ENCODE results near the gene CLIC5.

CLIC5 gene

DNA sequence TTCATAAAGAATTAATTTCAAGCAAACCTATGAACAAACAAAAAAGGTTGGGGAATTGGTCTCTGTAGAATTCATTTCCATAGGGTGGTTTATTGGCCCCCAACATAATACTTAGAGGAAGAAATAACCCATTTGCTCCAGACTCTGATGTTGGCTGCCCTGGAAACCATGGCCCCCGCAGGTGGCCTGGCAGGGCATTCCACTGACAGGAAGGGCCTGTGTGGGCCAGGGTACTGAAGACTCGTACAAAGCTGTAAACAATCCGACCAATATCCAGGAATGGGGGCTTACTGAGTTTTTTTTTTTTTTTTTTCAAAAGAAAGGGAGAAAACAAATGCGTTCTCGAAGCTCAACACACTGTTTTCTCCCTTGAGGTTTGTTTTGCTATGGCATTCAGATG lies 59.5 kb downstream of the CLIC5 start:
- H3K4me1 Mint-ChIP-seq (ENCODE audit: low read depth) = no peaks in the 10 kb centered on the region
- no peaks in the 10 kb centered on the region for H3K9me3 Mint-ChIP-seq

DNA sequence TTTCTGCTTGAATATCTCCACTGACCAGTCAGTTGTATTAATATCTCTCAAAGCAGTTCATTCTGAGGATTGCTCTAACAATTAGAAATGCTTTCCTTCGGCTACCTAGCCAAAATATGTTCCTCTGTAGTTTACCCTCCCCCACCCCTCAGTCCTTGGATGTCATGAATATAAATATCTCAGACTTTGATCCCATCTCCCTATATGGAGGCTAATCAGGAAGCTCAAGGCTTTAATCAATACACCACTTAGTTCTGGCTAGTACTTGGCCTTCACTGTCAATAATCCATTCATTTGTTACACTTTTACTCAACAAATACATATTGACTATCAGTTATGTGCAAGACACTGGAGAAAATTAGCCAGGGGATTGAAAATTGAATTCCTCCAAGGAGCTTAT lies 60.1 kb downstream of the CLIC5 start:
- Mint-ChIP-seq H3K27me3 (ENCODE audit: low read depth) (peaks cover 9% of the 10 kb centered on the region), H3K4me1 (ENCODE audit: low read depth) (no peaks in the 10 kb centered on the region), H3K9me3 (no peaks in the 10 kb centered on the region), H3K36me3 (ENCODE audit: low read depth) (no peaks in the 10 kb centered on the region), H3K27ac (no peak overlapping the region), H3K4me3 (no peak overlapping the region)
- DNase-seq (ENCODE audit: low spot score) = no peak

More for the DNA sequence above, 59.5 kb downstream of the CLIC5 start:
- H3K4me3 Mint-ChIP-seq = no peak overlapping the region
- peaks cover 10% of the 10 kb centered on the region for H3K27me3 Mint-ChIP-seq (ENCODE audit: low read depth)
- no peak overlapping the region for H3K27ac Mint-ChIP-seq
- no peaks in the 10 kb centered on the region for H3K36me3 Mint-ChIP-seq (ENCODE audit: low read depth)
- no peak for DNase-seq (ENCODE audit: low spot score)

DNA sequence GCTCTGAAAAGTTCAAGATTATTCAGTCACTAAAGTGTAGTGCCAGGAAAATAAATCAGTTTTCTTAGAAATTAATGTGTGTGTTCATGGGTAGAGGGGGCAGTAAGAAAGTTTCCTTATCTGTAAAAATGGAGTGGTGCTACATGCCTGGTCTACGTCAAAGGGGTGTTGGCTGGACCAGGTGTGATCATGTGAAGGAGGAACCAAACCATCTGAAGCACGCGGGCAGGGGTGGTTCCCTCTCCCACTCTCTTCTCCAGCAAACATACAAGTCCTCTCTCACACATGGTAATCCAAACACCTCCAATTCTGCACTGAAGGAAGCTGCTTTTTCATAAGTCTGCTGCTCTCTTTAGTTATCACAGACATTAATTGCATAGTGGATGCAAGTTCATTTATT lies 63.1 kb downstream of the CLIC5 start:
- H3K27ac Mint-ChIP-seq = no peak overlapping the region
- no peak for DNase-seq (ENCODE audit: low spot score)
- no peaks in the 10 kb centered on the region for H3K36me3 Mint-ChIP-seq (ENCODE audit: low read depth)

DNA sequence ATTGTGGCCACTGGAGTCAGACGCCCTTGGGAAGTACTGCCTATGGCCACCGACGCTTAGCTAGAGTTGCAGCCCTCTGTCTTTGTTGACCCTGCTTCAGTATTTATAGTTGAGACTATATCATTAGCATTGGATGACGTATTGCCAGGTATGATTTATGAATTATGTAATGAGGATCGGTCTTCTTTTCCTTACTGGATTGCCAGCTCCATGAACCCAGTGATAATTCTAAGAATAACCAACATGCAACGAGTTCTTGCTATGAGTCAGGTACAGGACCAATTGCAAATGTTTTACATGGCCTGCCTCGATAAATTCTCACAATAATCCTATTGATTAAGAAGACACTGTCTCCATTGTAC lies 63.5 kb downstream of the CLIC5 start:
- Mint-ChIP-seq H3K27me3 (ENCODE audit: low read depth) (peaks cover 7% of the 10 kb centered on the region), H3K4me1 (ENCODE audit: low read depth) (no peaks in the 10 kb centered on the region), H3K4me3 (no peak overlapping the region), H3K36me3 (ENCODE audit: low read depth) (no peaks in the 10 kb centered on the region), H3K9me3 (no peaks in the 10 kb centered on the region), H3K27ac (no peak overlapping the region)
- no peak for DNase-seq (ENCODE audit: low spot score)

More for the DNA sequence above, 63.1 kb downstream of the CLIC5 start:
- Mint-ChIP-seq H3K9me3 (no peaks in the 10 kb centered on the region), H3K27me3 (ENCODE audit: low read depth) (peaks cover 7% of the 10 kb centered on the region), H3K4me1 (ENCODE audit: low read depth) (no peaks in the 10 kb centered on the region), H3K4me3 (no peak overlapping the region)

DNA sequence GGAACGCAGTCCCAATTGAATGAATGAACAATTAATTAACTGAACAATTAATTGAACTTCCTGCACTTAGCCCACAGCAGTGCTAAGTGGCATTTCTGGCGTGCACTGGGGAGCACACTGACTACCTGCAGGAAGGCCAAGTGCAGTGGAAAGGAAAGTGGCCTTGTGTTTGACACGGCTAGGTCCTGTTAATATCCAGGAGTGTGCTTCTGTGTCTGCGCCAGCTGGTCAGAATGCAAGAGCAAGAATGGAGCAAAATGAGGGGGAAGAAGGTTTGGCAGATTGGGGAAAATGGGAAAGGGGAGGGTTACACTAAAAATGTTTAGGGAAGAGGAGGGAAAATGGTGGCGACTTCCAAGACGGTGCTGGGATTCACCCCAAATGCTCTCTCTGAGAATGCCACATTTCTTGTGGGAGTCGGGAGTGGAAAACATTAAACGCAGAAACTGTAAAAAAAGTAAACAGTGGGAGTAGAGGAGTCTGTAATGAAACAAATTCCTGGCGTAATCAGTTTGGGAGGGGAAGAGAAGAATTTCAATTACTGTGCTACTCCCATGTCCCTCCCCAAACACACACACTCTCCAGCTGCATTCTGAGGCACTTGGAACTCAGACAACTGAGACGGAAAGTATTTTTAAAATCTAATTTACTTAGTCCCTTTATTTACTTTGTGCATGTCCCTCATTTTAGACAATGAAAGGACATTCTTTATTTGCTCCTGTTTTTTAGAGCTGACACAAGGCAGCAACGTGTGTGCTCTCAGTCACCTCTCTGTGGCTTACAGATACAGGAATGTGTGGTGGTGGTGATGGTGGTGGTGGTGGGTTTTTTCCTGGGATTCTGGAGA lies 64.1 kb downstream of the CLIC5 start:
- H3K4me1 Mint-ChIP-seq (ENCODE audit: low read depth) = no peaks in the 10 kb centered on the region
- H3K9me3 Mint-ChIP-seq = no peaks in the 10 kb centered on the region
- H3K36me3 Mint-ChIP-seq (ENCODE audit: low read depth) = no peaks in the 10 kb centered on the region
- no peak overlapping the region for H3K27ac Mint-ChIP-seq
- no peak overlapping the region for H3K4me3 Mint-ChIP-seq
- DNase-seq (ENCODE audit: low spot score) = no peak
- H3K27me3 Mint-ChIP-seq (ENCODE audit: low read depth) = peaks cover 7% of the 10 kb centered on the region

DNA sequence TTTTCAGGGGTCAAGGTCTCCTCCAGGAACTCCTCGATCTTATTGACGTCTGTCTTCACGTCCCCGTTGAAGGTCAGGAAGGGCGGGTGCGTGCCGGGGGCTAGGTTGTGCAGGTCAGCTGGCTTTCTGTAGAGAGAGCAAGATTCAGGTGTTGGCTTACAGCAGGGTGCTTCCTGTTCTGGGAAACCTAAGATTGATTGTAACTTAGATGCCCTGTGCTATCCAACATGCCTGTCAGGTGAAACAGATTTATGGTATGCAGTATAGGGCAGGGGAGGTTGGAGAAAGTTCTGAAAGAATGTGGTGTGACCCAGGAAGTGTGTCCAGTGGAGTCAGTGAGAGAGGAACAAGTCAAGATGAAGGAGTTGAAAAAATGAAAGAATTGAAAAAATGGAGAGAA lies 66.4 kb downstream of the CLIC5 start:
- H3K9me3 Mint-ChIP-seq = no peaks in the 10 kb centered on the region
- peaks cover 7% of the 10 kb centered on the region for H3K27me3 Mint-ChIP-seq (ENCODE audit: low read depth)
- H3K36me3 Mint-ChIP-seq (ENCODE audit: low read depth) = no peaks in the 10 kb centered on the region
- no peak overlapping the region for H3K4me3 Mint-ChIP-seq
- no peaks in the 10 kb centered on the region for H3K4me1 Mint-ChIP-seq (ENCODE audit: low read depth)
- no peak overlapping the region for H3K27ac Mint-ChIP-seq
- DNase-seq (ENCODE audit: low spot score) = no peak

DNA sequence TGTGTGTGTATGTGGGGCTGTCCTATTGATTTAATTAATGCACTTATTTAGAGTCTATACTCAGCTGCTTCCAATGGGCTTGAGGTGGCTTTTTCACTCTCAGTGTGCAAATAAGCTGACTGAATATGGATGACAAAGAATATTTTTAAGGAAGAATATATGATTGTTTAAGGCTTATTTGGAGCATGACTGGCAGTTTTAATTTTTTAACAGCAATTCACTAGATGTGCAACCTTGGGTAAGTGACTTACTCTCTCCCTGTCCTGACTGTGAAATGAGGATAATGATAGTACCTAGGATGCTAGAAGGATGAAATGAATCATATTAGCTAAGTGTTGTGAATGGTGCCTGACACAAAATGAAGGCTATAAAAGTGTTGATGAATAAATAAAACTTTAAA lies 67.9 kb downstream of the CLIC5 start:
- no peaks in the 10 kb centered on the region for H3K9me3 Mint-ChIP-seq
- H3K4me3 Mint-ChIP-seq = no peak overlapping the region
- no peak for DNase-seq (ENCODE audit: low spot score)
- no peaks in the 10 kb centered on the region for H3K36me3 Mint-ChIP-seq (ENCODE audit: low read depth)
- H3K27me3 Mint-ChIP-seq (ENCODE audit: low read depth) = peaks cover 3% of the 10 kb centered on the region
- H3K27ac Mint-ChIP-seq = no peak overlapping the region
- H3K4me1 Mint-ChIP-seq (ENCODE audit: low read depth) = no peaks in the 10 kb centered on the region

DNA sequence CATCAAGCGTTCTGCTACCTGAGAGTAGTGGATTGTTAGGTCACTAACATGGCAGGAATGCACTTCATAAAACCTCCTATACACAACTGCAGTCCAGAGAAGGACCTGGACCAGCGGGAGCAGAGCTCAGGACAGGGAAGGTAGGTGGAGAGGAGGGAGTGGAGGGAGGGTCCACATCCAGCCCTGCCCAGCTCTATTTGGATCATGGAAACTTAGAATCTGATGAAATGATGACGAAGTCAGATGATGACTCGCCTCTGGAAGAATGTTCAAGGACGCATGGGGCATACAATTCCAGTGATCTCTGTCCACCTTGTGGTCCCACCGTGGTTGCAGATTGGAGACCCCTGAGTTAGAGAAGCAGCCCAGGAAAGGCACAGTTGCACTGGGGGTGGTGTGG lies 68.8 kb downstream of the CLIC5 start:
- H3K27ac Mint-ChIP-seq = no peak overlapping the region
- no peaks in the 10 kb centered on the region for H3K36me3 Mint-ChIP-seq (ENCODE audit: low read depth)

DNA sequence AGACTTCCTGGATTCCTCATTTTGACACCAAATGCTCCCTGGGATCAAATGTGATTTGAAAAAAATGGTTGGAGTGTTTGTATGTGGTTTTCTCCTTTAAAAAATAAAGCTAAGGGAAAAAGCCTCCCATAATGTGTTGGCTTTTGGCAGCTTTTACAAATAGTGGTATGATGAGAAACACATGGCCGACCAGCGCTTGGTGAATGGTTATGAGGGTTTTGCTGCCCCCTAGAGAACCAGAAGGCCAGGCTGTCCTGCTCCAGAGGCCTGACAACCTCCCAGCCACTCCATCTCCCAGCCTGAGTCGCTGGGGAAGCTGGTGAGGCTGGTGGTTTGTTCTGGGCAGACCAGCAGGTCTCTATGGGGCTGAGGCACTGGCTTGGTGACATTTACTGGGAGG lies 69.3 kb downstream of the CLIC5 start:
- H3K36me3 Mint-ChIP-seq (ENCODE audit: low read depth) = no peaks in the 10 kb centered on the region

More for the DNA sequence above, 68.8 kb downstream of the CLIC5 start:
- Mint-ChIP-seq H3K4me1 (ENCODE audit: low read depth) (no peaks in the 10 kb centered on the region), H3K4me3 (no peak overlapping the region), H3K27me3 (ENCODE audit: low read depth) (peaks cover 3% of the 10 kb centered on the region), H3K9me3 (no peaks in the 10 kb centered on the region)
- DNase-seq (ENCODE audit: low spot score) = no peak

DNA sequence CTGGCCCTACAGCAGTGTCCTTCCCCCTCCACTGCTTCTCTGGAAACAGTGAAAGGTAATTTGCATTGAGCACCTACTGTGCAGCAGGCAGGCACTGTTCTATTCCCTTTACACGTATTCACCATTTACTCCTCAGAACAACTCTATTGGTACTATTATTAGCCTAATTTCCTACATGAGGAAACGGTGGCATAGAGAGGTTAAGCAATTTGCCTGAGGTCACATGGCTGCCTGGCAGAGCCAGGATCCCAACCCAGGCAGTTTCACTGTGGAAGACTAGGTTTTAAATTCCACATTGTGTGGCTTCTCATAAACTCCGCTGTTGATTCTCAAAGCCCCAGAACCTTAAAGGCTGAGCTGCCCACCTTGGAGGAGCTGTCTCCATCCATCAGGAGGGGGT lies 72.7 kb downstream of the CLIC5 start:
- H3K27me3 Mint-ChIP-seq (ENCODE audit: low read depth) = no peaks in the 10 kb centered on the region
- no peak overlapping the region for H3K27ac Mint-ChIP-seq
- H3K4me1 Mint-ChIP-seq (ENCODE audit: low read depth) = no peaks in the 10 kb centered on the region
- no peak for DNase-seq (ENCODE audit: low spot score)
- no peaks in the 10 kb centered on the region for H3K9me3 Mint-ChIP-seq
- no peaks in the 10 kb centered on the region for H3K36me3 Mint-ChIP-seq (ENCODE audit: low read depth)
- no peak overlapping the region for H3K4me3 Mint-ChIP-seq

More for the DNA sequence above, 69.3 kb downstream of the CLIC5 start:
- H3K4me3 Mint-ChIP-seq = no peak overlapping the region
- no peaks in the 10 kb centered on the region for H3K9me3 Mint-ChIP-seq
- no peak overlapping the region for H3K27ac Mint-ChIP-seq
- DNase-seq (ENCODE audit: low spot score) = no peak
- peaks cover 2% of the 10 kb centered on the region for H3K27me3 Mint-ChIP-seq (ENCODE audit: low read depth)
- no peaks in the 10 kb centered on the region for H3K4me1 Mint-ChIP-seq (ENCODE audit: low read depth)

DNA sequence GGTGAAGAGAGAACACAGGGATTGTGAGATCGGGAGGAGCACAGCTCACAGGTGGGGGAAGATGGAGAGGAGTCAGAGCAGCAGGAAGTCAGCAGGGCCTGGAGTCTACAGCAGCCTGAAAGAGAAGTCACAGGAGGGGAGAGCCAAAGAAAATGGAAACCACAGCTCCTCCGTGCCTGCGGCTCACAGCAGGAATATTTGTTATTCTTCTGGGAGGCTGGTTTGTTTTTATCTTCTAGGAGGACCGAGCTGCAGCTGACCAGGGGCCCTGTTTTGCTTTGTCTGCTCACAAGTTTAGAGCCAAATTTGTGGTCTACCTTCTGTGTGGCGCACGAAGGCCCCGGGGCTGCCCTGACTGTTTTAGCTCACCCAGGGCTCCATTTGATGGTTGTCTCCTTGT lies 81.8 kb downstream of the CLIC5 start:
- Mint-ChIP-seq H3K4me1 (ENCODE audit: low read depth) (peaks cover 1% of the 10 kb centered on the region), H3K9me3 (no peaks in the 10 kb centered on the region), H3K27me3 (ENCODE audit: low read depth) (peaks cover 2% of the 10 kb centered on the region), H3K27ac (no peak overlapping the region), H3K4me3 (no peak overlapping the region), H3K36me3 (ENCODE audit: low read depth) (no peaks in the 10 kb centered on the region)
- DNase-seq (ENCODE audit: low spot score) = no peak

DNA sequence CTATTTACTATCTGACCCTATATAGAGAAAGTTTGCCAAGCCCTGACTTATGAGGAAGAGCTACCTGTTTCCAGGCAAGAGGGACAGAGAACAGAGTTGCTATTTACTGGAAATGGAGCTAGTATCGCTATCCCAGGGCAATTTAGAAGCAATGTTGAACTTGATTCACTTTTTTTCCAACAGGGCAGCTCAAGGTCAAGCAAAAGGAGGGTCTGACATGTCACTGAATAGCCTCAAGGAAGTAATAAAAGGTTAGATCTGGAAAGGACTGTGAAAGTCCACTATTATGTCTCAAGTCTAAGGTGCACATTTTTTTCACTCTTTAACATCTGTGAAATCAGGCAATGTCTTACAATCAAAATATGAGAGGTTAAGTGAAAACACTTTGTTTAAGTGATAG lies 84.4 kb downstream of the CLIC5 start:
- Mint-ChIP-seq H3K27me3 (ENCODE audit: low read depth) (peaks cover 2% of the 10 kb centered on the region), H3K27ac (no peak overlapping the region), H3K9me3 (no peaks in the 10 kb centered on the region), H3K36me3 (ENCODE audit: low read depth) (no peaks in the 10 kb centered on the region), H3K4me3 (no peak overlapping the region), H3K4me1 (ENCODE audit: low read depth) (peaks cover 6% of the 10 kb centered on the region)
- DNase-seq (ENCODE audit: low spot score) = no peak

DNA sequence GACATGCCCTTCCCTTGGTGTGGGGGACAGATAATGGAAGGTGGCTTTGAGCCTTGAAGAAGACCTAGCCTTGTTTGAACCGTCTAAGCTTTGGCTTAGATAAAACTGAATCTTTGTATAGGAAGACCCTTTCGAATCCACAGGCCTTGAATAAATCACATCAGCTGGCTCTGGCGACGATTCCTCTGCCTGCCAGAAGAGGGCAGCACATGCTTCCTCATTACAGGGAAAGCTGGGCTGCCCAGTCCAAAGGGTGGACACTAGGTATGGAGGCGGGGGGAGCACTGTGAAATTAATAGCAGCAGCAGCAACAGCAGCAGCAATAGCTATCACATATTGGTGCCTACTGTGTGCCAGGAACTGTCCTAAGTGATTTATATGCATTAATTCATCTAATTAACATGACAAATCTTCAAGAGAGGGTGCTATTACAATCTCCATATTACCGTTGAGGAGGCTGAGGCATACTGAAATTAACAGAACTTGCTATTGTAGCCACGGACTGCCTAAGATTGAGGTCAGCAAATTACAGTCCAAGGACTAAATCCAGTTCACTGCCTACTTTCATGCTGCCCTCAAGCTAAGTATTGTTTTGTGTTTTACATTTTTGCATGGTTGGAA lies 85.1 kb downstream of the CLIC5 start:
- no peaks in the 10 kb centered on the region for H3K9me3 Mint-ChIP-seq
- H3K4me1 Mint-ChIP-seq (ENCODE audit: low read depth) = peaks cover 6% of the 10 kb centered on the region
- peak; percentile 46 for DNase-seq (ENCODE audit: low spot score)
- peaks cover 2% of the 10 kb centered on the region for H3K27me3 Mint-ChIP-seq (ENCODE audit: low read depth)
- H3K27ac Mint-ChIP-seq = no peak overlapping the region
- no peaks in the 10 kb centered on the region for H3K36me3 Mint-ChIP-seq (ENCODE audit: low read depth)
- no peak overlapping the region for H3K4me3 Mint-ChIP-seq

DNA sequence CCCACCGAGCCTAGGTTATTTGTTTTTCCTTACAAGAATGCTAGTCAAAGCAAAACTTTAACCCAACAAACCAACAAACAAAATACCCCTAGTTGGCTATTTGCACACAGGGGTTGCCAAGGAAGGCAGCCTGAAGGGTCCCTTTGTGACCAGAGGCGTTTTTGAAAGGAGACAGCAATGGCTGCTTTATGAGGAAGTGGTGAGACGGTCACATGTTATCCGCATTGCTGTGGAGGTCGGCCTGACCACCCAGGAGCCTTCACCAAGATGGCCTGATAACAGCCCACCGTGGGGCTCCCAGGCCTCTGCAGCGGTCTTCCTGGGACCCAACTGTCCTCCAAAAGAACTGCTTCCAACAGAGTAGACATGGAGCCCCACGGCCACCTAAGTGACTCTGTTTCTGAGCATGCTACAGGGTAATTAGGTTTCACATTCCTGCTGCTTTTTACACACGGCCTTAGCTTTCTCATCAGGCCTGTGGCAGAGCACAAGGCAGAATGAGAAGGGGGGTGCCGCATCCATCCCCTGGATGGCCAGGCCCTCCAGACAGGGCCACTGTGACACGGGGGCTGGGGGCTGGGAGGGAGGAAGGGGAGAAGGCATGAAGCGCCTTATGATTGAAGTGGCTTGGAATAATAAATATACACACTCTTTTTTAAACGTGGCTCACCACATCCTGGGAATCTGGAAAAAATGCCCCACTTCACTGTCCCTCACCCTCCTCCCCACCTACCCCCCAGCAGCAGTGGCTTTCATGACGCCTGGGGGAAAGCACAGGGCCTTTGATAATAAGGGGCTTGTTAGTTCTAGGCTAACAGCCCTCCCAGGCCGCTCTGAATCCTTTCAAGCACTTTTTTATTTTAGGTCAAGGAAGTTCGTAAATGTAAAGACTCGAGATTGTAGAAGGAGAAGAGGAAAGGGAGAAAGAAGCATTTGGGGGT lies 86.0 kb downstream of the CLIC5 start:
- DNase-seq (ENCODE audit: low spot score) = no peak
- peaks cover 6% of the 10 kb centered on the region for H3K4me1 Mint-ChIP-seq (ENCODE audit: low read depth)

More for the DNA sequence above, 86.0 kb downstream of the CLIC5 start:
- Mint-ChIP-seq H3K36me3 (ENCODE audit: low read depth) (no peaks in the 10 kb centered on the region), H3K9me3 (no peaks in the 10 kb centered on the region), H3K27me3 (ENCODE audit: low read depth) (no peaks in the 10 kb centered on the region), H3K4me3 (no peak overlapping the region), H3K27ac (no peak overlapping the region)

All from T-helper 2 cell treated with Interferon-gamma antibody and Interleukin-4, amounts not matched to agents 5 μg/mL and 100 μg/mL, for 36 hours (primary cell).